Transverse colon (tissue), 4 donors: ENCODE measurements around the gene CACNB2.

Source experiments
- EP300 ChIP-seq: sonication (generic); formaldehyde crosslinking; IDR thresholded peaks from one replicate; pipeline ENCODE4 v1.6.1; 2017; ENCODE audit warnings: antibody characterized with exemption, low read depth
- POLR2A ChIP-seq: fragments of 450-650 bp; IDR thresholded peaks from one replicate; pipeline ENCODE4 v1.6.1; 2016; ENCODE audit warnings: antibody characterized with exemption, mild to moderate bottlenecking, moderate library complexity
- POLR2AphosphoS5 ChIP-seq, 3 donors: sonication (generic); formaldehyde crosslinking; IDR thresholded peaks; one replicate each; pipeline ENCODE4 v1.6.1; 2016; ENCODE audit warnings: antibody characterized with exemption in 3 of 3
- TF ChIP-seq, protein P1 (sequence below), 5 experiments: fragments of 200-600 bp in 3 of 5; fragments of 450-650 bp in 2 of 5; sonication (generic) in 3 of 5; IDR thresholded peaks; 1 replicate in 2 of 5; 2 replicates in 3 of 5; pipeline ENCODE4 v1.5.1; 2016 to 2017; ENCODE audit warnings: antibody characterized with exemption in 5 of 5, inconsistent platforms in 3 of 5, mild to moderate bottlenecking in 2 of 5, moderate library complexity in 1 of 5

DNA sequence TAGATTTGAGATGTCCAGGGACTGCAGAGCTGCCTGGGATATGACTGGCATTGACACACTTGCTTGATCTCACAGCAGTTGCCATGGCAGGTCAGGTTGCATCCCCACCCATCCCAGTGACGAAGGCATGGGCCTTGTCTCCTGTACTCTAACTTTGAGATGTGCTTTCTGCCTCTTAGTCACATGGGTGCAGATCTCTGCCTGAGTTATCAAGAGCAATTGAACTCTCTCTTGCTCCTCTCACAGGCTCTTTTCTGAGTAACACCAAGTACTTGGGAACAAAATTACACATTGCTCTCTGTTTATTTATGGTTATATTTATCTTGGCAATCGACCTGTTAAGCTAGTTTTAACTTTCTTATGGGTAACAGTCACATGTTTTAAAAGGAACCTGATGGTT, 273.8 kb downstream of the CACNB2 start:
- TF ChIP-seq, protein P1, sequence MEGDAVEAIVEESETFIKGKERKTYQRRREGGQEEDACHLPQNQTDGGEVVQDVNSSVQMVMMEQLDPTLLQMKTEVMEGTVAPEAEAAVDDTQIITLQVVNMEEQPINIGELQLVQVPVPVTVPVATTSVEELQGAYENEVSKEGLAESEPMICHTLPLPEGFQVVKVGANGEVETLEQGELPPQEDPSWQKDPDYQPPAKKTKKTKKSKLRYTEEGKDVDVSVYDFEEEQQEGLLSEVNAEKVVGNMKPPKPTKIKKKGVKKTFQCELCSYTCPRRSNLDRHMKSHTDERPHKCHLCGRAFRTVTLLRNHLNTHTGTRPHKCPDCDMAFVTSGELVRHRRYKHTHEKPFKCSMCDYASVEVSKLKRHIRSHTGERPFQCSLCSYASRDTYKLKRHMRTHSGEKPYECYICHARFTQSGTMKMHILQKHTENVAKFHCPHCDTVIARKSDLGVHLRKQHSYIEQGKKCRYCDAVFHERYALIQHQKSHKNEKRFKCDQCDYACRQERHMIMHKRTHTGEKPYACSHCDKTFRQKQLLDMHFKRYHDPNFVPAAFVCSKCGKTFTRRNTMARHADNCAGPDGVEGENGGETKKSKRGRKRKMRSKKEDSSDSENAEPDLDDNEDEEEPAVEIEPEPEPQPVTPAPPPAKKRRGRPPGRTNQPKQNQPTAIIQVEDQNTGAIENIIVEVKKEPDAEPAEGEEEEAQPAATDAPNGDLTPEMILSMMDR (IDR thresholded peaks at IDR 0.05) = no peak
- no peak for TF ChIP-seq POLR2AphosphoS5 (IDR thresholded peaks at IDR 0.05)
- no peak for TF ChIP-seq POLR2A
- TF ChIP-seq EP300 = no peak
